Osteoblast (primary cell): ENCODE data around the gene STARD4. TPM values are rescaled to one million over a fixed set of nuclear protein-coding genes. Genes with fewer than 3 reads are reported as not detected.
A peak's percentile ranks its signal among the peaks of the same experiment; 100 is the strongest.

Experiments
- DNase-seq: peaks from one replicate; pipeline ENCODE4 v3.0.0; 2011; ENCODE audit warnings: low spot score, mixed read lengths; ENCODE audit not compliant: insufficient read length; ENCODE audit errors: missing footprints
- H2AFZ ChIP-seq: 2 replicates; pipeline ENCODE4 v1.6.0; 2011; ENCODE audit warnings: mild to moderate bottlenecking, low read length
- H3K27ac ChIP-seq: 2 replicates; pipeline ENCODE4 v1.5.1; 2011; ENCODE audit warnings: mild to moderate bottlenecking, low read depth, low read length, moderate library complexity
- H3K27me3 ChIP-seq: 2 replicates; pipeline ENCODE4 v1.6.0; 2012; ENCODE audit warnings: mild to moderate bottlenecking, control low read depth, inconsistent platforms, low read length, moderate library complexity; ENCODE audit not compliant: insufficient read depth
- H3K36me3 ChIP-seq: 2 replicates; pipeline ENCODE4 v1.5.1; 2011; ENCODE audit warnings: mild to moderate bottlenecking, low read length, control low read depth, moderate library complexity; ENCODE audit not compliant: insufficient read depth
- H3K4me1 ChIP-seq: 2 replicates; pipeline ENCODE4 v1.5.1; 2011; ENCODE audit warnings: mild to moderate bottlenecking, low read length, control low read depth, moderate library complexity; ENCODE audit not compliant: insufficient read depth
- H3K4me2 ChIP-seq: 2 replicates; pipeline ENCODE4 v1.6.0; 2011; ENCODE audit warnings: mild to moderate bottlenecking, low read length; ENCODE audit not compliant: insufficient read depth
- H3K4me3 ChIP-seq: fragments of 200-600 bp; sonication (generic); 3 replicates; pipeline ENCODE4 v1.5.1; 2012; ENCODE audit warnings: mild to moderate bottlenecking, low read length, inconsistent platforms; ENCODE audit not compliant: insufficient read depth
- H3K79me2 ChIP-seq: 2 replicates; pipeline ENCODE4 v1.6.0; 2012; ENCODE audit warnings: mild to moderate bottlenecking, low read length, control low read depth, inconsistent platforms; ENCODE audit not compliant: insufficient read depth
- H3K9me3 ChIP-seq: 2 replicates; pipeline ENCODE4 v1.5.1; 2011; ENCODE audit warnings: low read depth, low read length, control low read depth
- H4K20me1 ChIP-seq: 2 replicates; pipeline ENCODE4 v1.6.0; 2012; ENCODE audit warnings: mild to moderate bottlenecking, low read length, control low read depth; ENCODE audit not compliant: insufficient read depth
- CTCF ChIP-seq: IDR thresholded peaks from 2 replicates; pipeline ENCODE4 v1.5.1; 2011; ENCODE audit warnings: mild to moderate bottlenecking, low read depth, low read length, moderate library complexity; ENCODE audit errors: extremely low read depth
- total RNA-seq: library from RNA; depleted of rRNA; stranded (reverse); fragments of >200 nt; gene quantifications from 2 replicates; pipeline ENCODE4 v1.2.3, GENCODE V29; 2012

STARD4 gene
- total RNA-seq, 1 donor = 106 TPM

DNA sequence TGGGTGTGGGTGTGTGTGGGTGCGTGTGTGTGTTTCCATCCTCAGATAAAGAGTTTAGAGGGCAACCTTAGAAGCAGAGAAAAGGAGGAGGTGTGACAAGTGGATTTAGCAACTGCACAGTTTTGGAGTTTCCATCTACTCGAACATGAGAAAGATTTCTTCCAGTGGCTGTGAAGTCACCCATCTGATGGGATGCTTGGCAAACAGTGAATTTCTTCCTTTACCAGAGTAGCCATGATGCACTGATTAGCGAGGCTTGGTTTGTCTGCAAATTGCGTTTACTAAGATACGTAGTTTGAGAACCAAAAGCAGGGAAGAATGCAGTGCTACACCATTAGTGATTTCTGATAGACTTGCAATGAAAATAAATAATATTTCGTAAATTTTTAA is 791 bp upstream of the STARD4 start:
- no peaks in the 10 kb centered on the region for H4K20me1 ChIP-seq

DNA sequence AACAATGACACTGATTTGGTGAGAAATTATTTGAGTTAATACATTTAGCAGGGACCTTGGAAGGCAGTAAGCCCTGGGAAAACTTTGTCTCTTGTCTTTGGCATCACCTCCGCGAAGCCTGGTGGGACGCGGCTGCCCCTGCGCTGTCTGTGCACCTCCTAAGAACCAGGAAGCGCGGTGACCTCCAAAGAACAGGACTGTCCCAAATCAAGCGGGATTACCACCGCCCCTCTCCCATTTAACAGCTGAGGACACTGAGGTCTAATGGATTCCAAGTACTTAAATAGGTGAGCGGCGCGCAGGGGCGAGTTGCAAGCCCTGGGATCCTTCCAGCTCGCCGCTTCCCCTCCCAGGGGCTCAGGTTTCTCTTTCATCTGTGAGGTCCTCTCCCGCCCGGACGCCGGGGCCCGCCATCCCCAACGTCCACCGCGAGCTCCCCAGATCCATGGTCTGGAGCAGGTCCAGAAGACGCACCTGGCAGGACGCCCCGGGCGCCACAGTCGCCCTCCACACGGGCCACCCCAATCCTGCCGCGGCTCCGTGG is 432 bp downstream of the STARD4 start:
- Histone ChIP-seq H3K9me3 (no peaks in the 10 kb centered on the region), H3K79me2 (peaks cover 55% of the 10 kb centered on the region), H3K4me3 (peak overlapping the region; percentile 97), H3K4me2 (peak overlapping the region; percentile 86), H3K4me1 (peaks cover 15% of the 10 kb centered on the region), H3K27me3 (no peaks in the 10 kb centered on the region), H3K36me3 (no peaks in the 10 kb centered on the region), H3K27ac (peak overlapping the region; percentile 88), H2AFZ (peak overlapping the region; percentile 82), H4K20me1 (no peaks in the 10 kb centered on the region)
- peak; percentile 68 for DNase-seq
- no peak for TF ChIP-seq CTCF

More for the DNA sequence above, 791 bp upstream of the STARD4 start:
- Histone ChIP-seq H2AFZ (peak overlapping the region; percentile 82), H3K4me3 (peak overlapping the region; percentile 97), H3K27me3 (no peaks in the 10 kb centered on the region), H3K4me1 (peaks cover 15% of the 10 kb centered on the region), H3K79me2 (peaks cover 43% of the 10 kb centered on the region), H3K4me2 (peak overlapping the region; percentile 86), H3K9me3 (no peaks in the 10 kb centered on the region), H3K36me3 (no peaks in the 10 kb centered on the region), H3K27ac (peak overlapping the region; percentile 88)
- peak; percentile 85 for DNase-seq
- no peak for TF ChIP-seq CTCF

- DNase-seq = no peak
- Histone ChIP-seq H3K4me1 (peaks cover 15% of the 10 kb centered on the region), H4K20me1 (no peaks in the 10 kb centered on the region), H3K4me2 (peak overlapping the region; percentile 86), H3K79me2 (peaks cover 61% of the 10 kb centered on the region), H3K36me3 (no peaks in the 10 kb centered on the region), H2AFZ (peak overlapping the region; percentile 82), H3K27ac (peak overlapping the region; percentile 88), H3K4me3 (peak overlapping the region; percentile 97), H3K27me3 (no peaks in the 10 kb centered on the region), H3K9me3 (no peaks in the 10 kb centered on the region)
- no peak for TF ChIP-seq CTCF
Observed at GRCh38 chr5:111511174-111511830, 1.0 kb downstream of the STARD4 start.

DNA sequence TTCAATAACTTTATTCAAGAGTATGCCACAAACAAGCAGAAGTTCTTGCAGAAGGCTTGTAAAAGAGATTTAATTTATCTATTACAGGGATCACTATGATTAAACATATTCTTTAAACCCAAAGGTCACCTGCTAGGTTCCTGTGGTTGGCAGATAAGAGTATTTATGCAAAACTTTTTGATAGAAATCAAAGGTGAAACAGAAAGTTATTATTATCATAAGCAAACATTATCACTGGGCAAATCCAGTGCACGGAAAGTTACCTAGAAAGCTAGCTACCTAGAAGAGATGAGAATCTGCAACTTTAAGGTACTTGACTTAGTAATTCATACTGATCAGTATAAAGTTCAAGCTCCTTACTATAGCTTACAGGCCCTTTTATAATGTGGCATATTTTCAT is 3.2 kb downstream of the STARD4 start:
- no peak overlapping the region for H3K4me2 ChIP-seq
- DNase-seq = no peak
- TF ChIP-seq CTCF = no peak
- no peaks in the 10 kb centered on the region for H3K27me3 ChIP-seq
- peaks cover 15% of the 10 kb centered on the region for H3K4me1 ChIP-seq
- H3K9me3 ChIP-seq = no peaks in the 10 kb centered on the region
- H4K20me1 ChIP-seq = no peaks in the 10 kb centered on the region
- peaks cover 4% of the 10 kb centered on the region for H3K36me3 ChIP-seq
- H3K27ac ChIP-seq = no peak overlapping the region
- peaks cover 64% of the 10 kb centered on the region for H3K79me2 ChIP-seq
- no peak overlapping the region for H2AFZ ChIP-seq
- no peak overlapping the region for H3K4me3 ChIP-seq
